ENCODE results near the gene NKAPD1. TPM values are rescaled to one million over a fixed set of nuclear protein-coding genes. Genes with fewer than 3 reads are reported as not detected.

The NKAPD1 gene
- total and polyA plus RNA-seq, 2 donors (not counting 1 experiment from before 2014, with no cell fraction given): 4.5 to 22.8 TPM

- CTCF ChIA-PET: interaction anchor here (1.9 kb wide), 1 partner anchor 10 kb away, joined by 11 read pairs; no protein-coding TSS in a partner anchor
- intact Hi-C loops (cut with micrococcal nuclease): no loop called here
- Mint-ChIP-seq H3K9me3 (ENCODE audit: insufficient read depth) (no peaks in the 10 kb centered on the region), H3K27me3 (no peaks in the 10 kb centered on the region), H3K4me3 (no peak overlapping the region), H3K27ac (no peak overlapping the region), H3K4me1 (peaks cover 6% of the 10 kb centered on the region)
- Histone ChIP-seq H3K9ac (ENCODE audit: low read length) (no peak overlapping the region), H3K4me3 (ENCODE audit: control extremely low read depth in 1 of 5, extremely low read depth in 1 of 5, insufficient read depth in 1 of 5, low read depth in 2 of 5, low read length in 4 of 5) (no peak overlapping the region), H3K79me2 (ENCODE audit: control insufficient read depth, insufficient read depth, low read length) (no peaks in the 10 kb centered on the region), H3K4me1 (ENCODE audit: control insufficient read depth in 2 of 2, insufficient read depth in 2 of 2, low read length in 2 of 2) (peaks cover 0 to 5% of the 10 kb centered on the region in 2 donors), H3K27ac (ENCODE audit: low read length in 2 of 2) (no peak overlapping the region), H2AFZ (ENCODE audit: insufficient read depth, low read depth, low read length, poor library complexity, severe bottlenecking) (no peak overlapping the region), H3K9me3 (ENCODE audit: control extremely low read depth in 1 of 3, control insufficient read depth in 2 of 3, insufficient read depth in 1 of 3, low read length in 2 of 3) (no peaks in the 10 kb centered on the region), H4K20me1 (ENCODE audit: control insufficient read depth, insufficient read depth, low read length, poor library complexity, severe bottlenecking) (no peaks in the 10 kb centered on the region), H3K36me3 (replicated peaks in 1 of 2; ENCODE audit: control extremely low read depth in 1 of 2, control insufficient read depth in 1 of 2, extremely low read depth in 1 of 2, insufficient read depth in 2 of 2, low read length in 1 of 2) (no peaks in the 10 kb centered on the region), H3K27me3 (replicated peaks in 1 of 4; ENCODE audit: control extremely low read depth in 1 of 4, control insufficient read depth in 3 of 4, insufficient read depth in 4 of 4, low read length in 3 of 4) (no peaks in the 10 kb centered on the region), H3K4me2 (replicated peaks; ENCODE audit: low read depth, low read length, poor library complexity, severe bottlenecking) (no peak overlapping the region)
- WGBS (ENCODE audit: insufficient coverage): no CpG with 5 or more reads among the region's 4 CpGs
- POLR2A ChIA-PET: no interaction called here
- TF ChIP-seq EZH2 (IDR thresholded peaks at IDR 0.05; ENCODE audit: borderline replicate concordance, insufficient read depth, low read depth, low read length, poor library complexity, severe bottlenecking): no peak
- TF ChIP-seq, protein P1, sequence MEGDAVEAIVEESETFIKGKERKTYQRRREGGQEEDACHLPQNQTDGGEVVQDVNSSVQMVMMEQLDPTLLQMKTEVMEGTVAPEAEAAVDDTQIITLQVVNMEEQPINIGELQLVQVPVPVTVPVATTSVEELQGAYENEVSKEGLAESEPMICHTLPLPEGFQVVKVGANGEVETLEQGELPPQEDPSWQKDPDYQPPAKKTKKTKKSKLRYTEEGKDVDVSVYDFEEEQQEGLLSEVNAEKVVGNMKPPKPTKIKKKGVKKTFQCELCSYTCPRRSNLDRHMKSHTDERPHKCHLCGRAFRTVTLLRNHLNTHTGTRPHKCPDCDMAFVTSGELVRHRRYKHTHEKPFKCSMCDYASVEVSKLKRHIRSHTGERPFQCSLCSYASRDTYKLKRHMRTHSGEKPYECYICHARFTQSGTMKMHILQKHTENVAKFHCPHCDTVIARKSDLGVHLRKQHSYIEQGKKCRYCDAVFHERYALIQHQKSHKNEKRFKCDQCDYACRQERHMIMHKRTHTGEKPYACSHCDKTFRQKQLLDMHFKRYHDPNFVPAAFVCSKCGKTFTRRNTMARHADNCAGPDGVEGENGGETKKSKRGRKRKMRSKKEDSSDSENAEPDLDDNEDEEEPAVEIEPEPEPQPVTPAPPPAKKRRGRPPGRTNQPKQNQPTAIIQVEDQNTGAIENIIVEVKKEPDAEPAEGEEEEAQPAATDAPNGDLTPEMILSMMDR (IDR thresholded peaks at IDR 0.05): no peak
- ATAC-seq (ENCODE audit: low read depth): no peak
- DNase-seq: no peak
Observed at GRCh38 chr11:112123129-112123528, 49.0 kb downstream of the NKAPD1 start.

GRCh38 chr11:112127056-112127455 is 53.0 kb downstream of the NKAPD1 start:
- Histone ChIP-seq H3K4me3 (ENCODE audit: control extremely low read depth in 1 of 5, extremely low read depth in 1 of 5, insufficient read depth in 1 of 5, low read depth in 2 of 5, low read length in 4 of 5) (no peak overlapping the region), H3K9me3 (ENCODE audit: control extremely low read depth in 1 of 3, control insufficient read depth in 2 of 3, insufficient read depth in 1 of 3, low read length in 2 of 3) (no peaks in the 10 kb centered on the region), H4K20me1 (ENCODE audit: control insufficient read depth, insufficient read depth, low read length, poor library complexity, severe bottlenecking) (no peaks in the 10 kb centered on the region), H3K27me3 (replicated peaks in 1 of 4; ENCODE audit: control extremely low read depth in 1 of 4, control insufficient read depth in 3 of 4, insufficient read depth in 4 of 4, low read length in 3 of 4) (no peaks in the 10 kb centered on the region), H2AFZ (ENCODE audit: insufficient read depth, low read depth, low read length, poor library complexity, severe bottlenecking) (no peak overlapping the region), H3K4me2 (replicated peaks; ENCODE audit: low read depth, low read length, poor library complexity, severe bottlenecking) (no peak overlapping the region), H3K36me3 (replicated peaks in 1 of 2; ENCODE audit: control extremely low read depth in 1 of 2, control insufficient read depth in 1 of 2, extremely low read depth in 1 of 2, insufficient read depth in 2 of 2, low read length in 1 of 2) (no peaks in the 10 kb centered on the region), H3K79me2 (ENCODE audit: control insufficient read depth, insufficient read depth, low read length) (no peaks in the 10 kb centered on the region), H3K27ac (ENCODE audit: low read length in 2 of 2) (no peak overlapping the region), H3K9ac (ENCODE audit: low read length) (no peak overlapping the region), H3K4me1 (ENCODE audit: control insufficient read depth in 2 of 2, insufficient read depth in 2 of 2, low read length in 2 of 2) (no peaks in the 10 kb centered on the region)
- ChIA-PET CTCF (interaction anchor here (1.4 kb wide), 1 partner anchor 14 kb away, joined by 3 read pairs; no protein-coding TSS in a partner anchor), POLR2A (no interaction called here)
- H3K27me3 Mint-ChIP-seq: no peaks in the 10 kb centered on the region
- no peak overlapping the region for H3K4me3 Mint-ChIP-seq
- DNase-seq (no peak), ATAC-seq (ENCODE audit: low read depth) (no peak)
- H3K9me3 Mint-ChIP-seq (ENCODE audit: insufficient read depth): no peaks in the 10 kb centered on the region
- H3K4me1 Mint-ChIP-seq: no peaks in the 10 kb centered on the region
- WGBS (ENCODE audit: insufficient coverage): 100% methylated on average over 2 of the region's 2 CpGs
- TF ChIP-seq, protein P1 (IDR thresholded peaks at IDR 0.05): no peak
- no peak for TF ChIP-seq EZH2 (IDR thresholded peaks at IDR 0.05; ENCODE audit: borderline replicate concordance, insufficient read depth, low read depth, low read length, poor library complexity, severe bottlenecking)
- intact Hi-C loops (cut with micrococcal nuclease): no loop called here
- H3K27ac Mint-ChIP-seq: no peak overlapping the region
